ENCODE results near the gene SYT13.
A peak's percentile ranks its signal among the peaks of the same experiment; 100 is the strongest.

SYT13 gene, protein sequence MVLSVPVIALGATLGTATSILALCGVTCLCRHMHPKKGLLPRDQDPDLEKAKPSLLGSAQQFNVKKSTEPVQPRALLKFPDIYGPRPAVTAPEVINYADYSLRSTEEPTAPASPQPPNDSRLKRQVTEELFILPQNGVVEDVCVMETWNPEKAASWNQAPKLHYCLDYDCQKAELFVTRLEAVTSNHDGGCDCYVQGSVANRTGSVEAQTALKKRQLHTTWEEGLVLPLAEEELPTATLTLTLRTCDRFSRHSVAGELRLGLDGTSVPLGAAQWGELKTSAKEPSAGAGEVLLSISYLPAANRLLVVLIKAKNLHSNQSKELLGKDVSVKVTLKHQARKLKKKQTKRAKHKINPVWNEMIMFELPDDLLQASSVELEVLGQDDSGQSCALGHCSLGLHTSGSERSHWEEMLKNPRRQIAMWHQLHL

GRCh38 chr11:45285930-45286632, at the start of gene SYT13:
TSS of gene SYT13 (minus strand) at chr11:45286341. CDS start at chr11:45286207, 134 bp downstream.
- TF ChIP-seq CTCF (IDR thresholded peaks at IDR 0.05): no peak

DNA sequence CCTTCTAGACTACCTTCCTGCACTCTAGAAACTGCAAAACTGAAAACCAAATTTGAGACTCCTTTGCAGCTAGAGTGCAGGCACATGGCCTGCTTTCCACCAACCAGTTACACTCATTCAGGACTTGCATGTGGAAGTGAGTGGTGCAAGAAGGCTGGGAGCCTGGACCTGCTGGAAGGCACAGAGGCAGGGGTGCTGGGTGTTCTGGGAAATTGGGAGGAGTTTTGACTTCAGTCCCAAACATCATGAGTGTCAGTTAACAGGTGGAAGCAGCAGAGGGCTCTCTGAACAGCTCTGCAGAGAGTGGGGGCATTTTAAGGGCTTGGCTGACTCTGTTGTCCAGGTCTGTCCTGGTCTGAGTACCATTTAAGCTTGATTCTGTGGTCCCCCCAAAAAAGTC, 49.3 kb upstream of the SYT13 start:
- no peak for TF ChIP-seq CTCF (IDR thresholded peaks at IDR 0.05)

- no peak for TF ChIP-seq CTCF (IDR thresholded peaks at IDR 0.05)
These were observed 48.7 kb upstream of the SYT13 start for GRCh38 chr11:45334836-45335235.

- no peak for TF ChIP-seq CTCF (IDR thresholded peaks at IDR 0.05)
These were observed 48.3 kb upstream of the SYT13 start for GRCh38 chr11:45334410-45334809.

GRCh38 chr11:45333001-45333971, 47.1 kb upstream of the SYT13 start:
- no peak for TF ChIP-seq CTCF (IDR thresholded peaks at IDR 0.05)

DNA sequence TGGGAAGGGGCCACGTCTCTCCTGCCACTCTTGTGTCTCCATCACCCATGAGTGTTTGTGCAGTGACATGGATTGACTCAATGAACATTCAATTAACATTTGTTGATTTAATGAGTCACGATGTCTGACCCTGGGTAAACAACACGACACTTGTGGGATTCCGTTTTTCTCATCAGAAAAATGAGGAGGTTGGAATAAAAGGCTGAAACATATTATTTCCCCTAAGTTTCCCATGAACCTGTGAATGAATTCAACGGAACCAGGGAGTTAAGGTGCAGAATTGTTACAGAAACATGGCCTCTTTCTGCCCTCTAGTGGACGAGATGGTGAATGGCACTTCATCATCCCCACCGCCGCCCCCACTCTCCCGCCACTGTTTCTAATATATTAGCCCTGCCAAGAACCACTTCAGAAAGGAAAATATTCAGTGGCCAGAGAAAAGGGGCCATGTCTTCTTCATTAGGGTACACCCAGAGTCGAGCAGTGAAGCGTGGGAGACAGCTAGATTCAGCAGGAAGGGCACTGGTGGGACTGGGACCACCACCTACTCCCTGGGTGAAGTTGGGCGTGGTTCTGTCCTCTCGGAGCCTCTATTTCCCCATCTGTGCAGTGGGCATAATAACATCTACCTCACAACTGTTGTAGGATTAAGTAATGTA, 46.3 kb upstream of the SYT13 start:
- peak; percentile 79 for TF ChIP-seq CTCF (IDR thresholded peaks at IDR 0.05)

DNA sequence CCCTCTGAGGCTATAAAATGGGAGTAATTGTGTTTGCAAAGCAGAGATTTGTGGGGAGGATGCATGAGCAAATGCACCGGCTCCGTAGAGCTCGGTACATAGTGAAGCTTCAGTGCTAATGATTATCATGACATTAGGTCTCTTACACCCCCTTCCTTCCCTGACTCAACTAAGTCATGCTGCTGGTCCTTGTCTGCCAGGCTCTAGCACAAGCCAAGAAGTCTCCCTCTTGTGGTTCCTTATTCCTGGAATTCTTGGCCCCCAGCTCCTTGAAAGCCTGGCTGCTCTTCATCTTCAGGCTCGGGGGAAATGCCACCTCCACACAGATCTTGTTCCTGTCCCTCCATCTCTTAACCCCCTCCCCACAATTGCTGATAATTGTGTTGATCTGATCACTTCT, 45.7 kb upstream of the SYT13 start:
- no peak for TF ChIP-seq CTCF (IDR thresholded peaks at IDR 0.05)
